ENCODE results near the gene RBBP8.
"Not testable (repeated sequence)": the region's sequence is repeated elsewhere in the genome, so short reads cannot be mapped to it uniquely, and the experiment has no call there.

RBBP8 gene

DNA sequence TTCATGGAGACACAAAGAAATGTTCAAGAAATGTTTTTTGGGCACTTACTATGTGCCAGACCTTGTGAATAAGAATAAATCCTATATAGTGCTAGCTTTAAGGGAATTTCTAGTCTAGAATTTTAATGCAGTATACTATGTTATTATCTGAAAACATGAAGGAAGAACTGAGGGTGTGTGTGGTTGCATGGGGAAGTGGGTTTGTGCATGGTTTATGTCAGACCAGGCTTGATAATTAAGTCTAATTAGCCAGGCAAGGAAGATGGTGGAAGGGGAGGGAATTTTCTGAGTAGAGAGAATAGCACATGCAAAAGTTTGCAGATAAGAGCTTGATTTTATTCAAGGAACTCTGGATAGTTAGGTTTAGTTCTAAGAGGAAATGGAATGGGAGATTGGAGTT, 6.5 kb downstream of the RBBP8 start:
- no peak for DNase-seq (ENCODE audit: extremely low read depth in 1 of 2, low read depth in 1 of 2)

DNA sequence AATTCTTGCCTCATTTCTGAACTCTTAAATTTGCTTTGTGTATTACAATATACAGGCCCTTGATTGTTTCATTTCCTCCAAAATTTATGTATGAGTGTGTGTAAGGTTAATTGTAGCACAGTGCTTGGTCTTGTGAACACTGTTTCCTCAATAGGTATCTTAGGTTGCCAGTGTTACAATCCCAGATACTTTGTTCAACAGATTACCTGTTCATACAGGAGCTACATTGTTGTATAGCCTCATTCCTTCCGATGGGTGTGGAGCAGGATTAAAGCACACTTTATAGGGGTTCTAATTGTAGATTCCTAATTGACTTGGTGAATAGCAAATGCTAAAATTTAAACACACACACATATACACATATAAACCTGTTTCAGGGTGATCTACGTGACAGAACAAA, 10.7 kb downstream of the RBBP8 start:
- no peak for DNase-seq (ENCODE audit: extremely low read depth in 1 of 2, low read depth in 1 of 2)

DNA sequence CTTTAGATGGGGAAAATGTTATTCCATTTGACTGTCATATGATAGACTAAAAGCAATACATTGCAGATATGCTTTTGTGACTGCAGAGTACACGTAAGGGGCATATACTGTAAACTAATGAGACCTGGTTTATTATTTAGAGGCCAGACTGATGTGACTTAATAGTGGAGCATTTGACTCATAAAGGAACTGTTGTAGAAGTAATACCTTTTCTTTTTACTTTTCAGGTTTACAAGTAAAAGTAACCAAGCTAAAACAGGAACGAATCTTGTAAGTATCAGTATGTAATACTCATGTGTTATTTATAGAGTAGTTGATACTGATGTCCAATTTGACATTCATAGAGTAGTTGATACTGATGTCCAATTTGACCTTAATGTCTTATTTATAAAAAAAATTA, 13.1 kb downstream of the RBBP8 start:
- DNase-seq (ENCODE audit: extremely low read depth in 1 of 2, low read depth in 1 of 2) = no peak

DNA sequence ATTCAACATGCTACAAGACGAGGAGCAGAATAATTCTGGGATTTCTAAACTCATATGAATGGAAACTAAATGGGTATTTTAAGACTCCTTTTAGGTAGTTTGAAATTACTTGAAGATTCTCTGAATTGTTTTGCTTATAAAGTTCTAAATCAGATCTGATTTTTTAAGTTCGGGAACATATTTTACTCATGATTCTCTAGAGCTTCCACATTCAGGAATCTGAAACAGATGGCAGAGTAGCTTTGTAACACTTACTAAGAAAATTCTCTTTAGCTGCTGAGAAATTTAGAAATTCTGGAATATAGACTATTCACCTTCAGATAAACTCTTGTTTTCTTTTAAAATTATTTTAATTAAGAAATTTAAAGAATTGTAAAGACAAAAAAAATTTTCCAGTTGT, 13.7 kb downstream of the RBBP8 start:
- DNase-seq (ENCODE audit: extremely low read depth in 1 of 2, low read depth in 1 of 2) = no peak

DNA sequence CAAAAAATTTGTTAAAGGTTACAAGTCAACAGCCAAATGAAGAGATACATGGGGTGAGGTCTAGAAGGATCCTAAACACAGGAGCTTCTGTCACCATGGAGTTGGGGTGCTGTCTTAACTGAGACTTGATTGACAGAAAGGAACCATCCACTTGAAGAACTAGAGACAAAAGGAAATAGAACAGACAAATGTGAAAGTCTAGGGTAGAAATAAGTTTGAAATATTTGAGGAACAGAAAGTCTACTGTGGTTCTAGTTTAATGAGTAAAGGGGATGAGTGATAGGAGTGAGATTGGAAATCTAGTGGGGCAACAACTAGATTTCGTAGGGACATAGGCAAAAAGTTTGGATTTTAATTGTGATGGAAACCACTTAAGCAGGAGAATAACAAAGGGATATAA, 18.7 kb downstream of the RBBP8 start:
- DNase-seq (ENCODE audit: extremely low read depth in 1 of 2, low read depth in 1 of 2) = no peak

DNA sequence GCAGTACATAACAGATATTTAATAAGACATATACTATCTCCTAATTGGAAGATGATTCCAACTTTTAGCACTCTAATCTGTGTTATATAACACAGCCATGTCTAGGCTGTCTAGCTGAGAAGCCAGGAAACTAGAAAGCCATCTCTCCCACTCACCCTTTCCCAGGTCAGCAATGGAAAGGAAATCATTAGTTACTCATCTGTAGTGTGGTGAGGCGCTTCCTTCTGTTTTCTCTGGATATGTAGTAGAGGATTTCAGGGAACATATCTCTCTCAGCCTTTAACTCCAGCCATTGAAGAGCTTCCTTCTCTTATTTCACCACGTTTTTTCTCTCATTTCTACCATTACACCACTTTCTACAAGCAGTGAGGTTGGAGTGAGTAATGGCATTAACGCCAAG, 19.4 kb downstream of the RBBP8 start:
- no peak for DNase-seq (ENCODE audit: extremely low read depth in 1 of 2, low read depth in 1 of 2)

DNA sequence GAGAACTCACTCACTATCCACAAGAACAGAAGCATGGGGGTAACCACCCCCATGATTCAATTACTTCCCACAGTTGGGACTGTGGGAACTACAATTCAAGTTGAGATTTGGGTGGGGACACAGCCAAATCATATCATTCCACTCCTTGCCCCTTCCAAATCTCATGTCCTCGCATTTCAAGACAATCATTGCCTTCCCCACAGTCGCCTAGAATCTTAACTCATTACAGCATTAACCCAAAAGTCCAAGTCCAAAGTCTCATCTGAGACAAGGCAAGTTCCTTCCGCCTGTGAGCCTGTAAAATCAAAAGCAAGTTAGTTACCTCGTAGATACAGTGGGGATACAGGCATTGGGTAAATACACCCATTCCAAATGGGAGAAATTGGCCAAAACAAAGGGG, 20.9 kb downstream of the RBBP8 start:
- DNase-seq (ENCODE audit: extremely low read depth in 1 of 2, low read depth in 1 of 2) = not testable (repeated sequence)

DNA sequence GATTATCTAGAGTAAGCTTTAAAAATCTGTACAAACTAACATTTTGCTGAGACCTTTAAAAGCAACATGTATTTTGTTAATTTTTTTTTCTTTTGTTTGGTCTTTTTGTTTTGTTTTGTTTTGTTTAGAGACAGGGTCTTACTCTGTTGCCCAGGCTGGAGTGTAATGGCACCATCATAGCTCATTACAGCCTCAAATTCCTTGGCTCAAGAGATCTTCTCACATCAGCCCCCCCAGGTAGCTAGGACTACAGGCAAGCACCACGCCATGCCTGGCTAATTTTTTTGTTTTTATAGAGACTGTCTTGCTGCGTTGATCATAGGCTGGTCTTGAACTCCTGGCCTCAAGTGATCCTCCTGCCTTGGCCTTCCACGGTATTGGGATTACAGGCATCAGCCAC, 23.1 kb downstream of the RBBP8 start:
- DNase-seq (ENCODE audit: extremely low read depth in 1 of 2, low read depth in 1 of 2) = no peak

DNA sequence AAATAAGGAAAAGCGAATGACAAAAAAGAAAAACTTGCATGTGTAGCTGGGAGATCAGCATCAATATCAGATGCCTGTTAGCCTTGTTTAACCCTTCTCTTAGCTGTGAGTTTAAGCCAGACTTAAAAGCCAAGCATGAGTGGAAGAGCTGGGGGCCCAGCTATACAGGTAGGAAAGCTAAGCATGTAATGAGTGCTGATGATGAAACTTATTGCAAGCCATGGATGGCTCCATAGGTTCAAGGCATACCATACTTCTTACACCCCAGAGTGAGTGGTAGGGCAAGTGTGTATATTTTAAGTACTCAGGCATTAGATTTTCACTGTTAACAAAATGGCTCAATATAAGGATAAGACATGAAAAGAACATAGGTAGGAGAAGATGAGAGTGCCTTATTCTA, 28.0 kb downstream of the RBBP8 start:
- DNase-seq (ENCODE audit: extremely low read depth in 1 of 2, low read depth in 1 of 2) = no peak

DNA sequence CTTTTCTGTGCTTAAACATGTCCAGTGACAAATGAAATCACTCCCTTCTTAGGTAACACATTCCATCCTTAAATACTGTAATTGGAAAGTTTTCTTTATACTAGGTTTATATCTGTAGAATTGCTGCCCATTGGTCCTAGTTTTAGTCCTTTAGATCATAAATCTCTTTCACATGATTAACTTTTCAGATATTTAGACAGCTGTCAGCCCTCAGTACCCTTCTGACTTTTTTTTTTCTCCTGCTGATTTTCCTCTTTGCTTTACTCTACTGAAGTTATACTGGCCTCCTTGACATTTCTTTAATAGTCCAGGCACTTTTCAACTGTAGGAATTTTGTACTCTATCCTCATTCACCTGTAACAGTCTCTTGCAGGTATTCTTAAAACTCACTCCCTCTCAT, 28.9 kb downstream of the RBBP8 start:
- no peak for DNase-seq (ENCODE audit: extremely low read depth in 1 of 2, low read depth in 1 of 2)

DNA sequence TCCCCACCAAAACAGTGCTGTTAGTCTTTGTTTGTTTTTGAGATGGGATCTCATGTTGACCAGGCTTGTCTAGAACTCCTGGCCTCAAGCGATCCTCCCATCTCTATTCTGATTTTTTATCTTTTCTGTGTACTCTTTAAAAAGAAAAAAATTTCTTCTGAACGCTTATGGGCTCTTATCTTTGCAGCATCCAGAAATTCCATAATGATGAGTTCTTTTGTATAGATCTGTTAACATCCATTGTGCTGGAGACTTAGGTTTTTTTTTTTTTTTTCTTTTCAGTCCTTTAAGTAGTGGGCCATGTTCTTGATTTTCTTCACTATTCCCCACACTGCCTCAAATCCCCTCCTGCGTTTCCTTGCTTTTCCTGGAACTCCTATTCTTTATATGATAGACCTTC, 31.0 kb downstream of the RBBP8 start:
- no peak for DNase-seq (ENCODE audit: extremely low read depth in 1 of 2, low read depth in 1 of 2)

DNA sequence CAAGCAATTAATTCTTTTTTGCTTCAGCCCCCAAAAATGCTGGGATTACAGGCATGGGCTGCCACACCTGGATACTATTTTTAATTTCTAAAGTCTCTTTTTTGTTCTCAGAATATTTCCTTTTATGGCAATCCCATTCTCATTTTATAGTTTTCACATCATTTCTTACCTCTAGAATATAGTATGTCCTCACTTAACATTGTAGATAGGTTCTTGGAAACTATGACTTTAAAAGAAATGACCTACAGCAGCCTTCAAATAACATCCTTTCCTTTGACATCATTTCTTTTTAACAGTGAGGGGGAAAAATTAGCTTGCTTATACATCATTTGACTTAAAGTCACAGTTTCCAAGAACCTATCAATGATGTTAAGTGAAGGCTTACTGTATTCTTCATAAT, 31.6 kb downstream of the RBBP8 start:
- no peak for DNase-seq (ENCODE audit: extremely low read depth in 1 of 2, low read depth in 1 of 2)

DNA sequence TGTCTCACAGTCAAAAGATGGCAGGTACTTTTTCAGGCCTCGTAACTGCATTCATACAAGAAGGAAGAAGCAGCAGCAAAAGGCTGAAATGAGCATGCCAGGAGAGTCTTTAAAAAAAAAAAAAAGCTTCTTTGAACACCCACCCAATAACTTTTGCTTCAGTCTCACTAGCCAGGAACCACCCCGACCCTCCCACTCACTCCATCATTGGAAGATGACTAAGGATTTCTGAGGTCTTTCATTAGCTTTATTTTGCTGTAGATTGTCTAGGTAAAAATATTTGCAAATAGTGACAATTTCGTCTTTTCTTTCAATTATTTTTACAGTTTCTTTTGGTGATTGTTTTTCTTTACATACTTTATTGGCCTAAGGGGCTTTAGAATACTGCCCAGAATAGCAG, 37.9 kb downstream of the RBBP8 start:
- no peak for DNase-seq (ENCODE audit: extremely low read depth in 1 of 2, low read depth in 1 of 2)

DNA sequence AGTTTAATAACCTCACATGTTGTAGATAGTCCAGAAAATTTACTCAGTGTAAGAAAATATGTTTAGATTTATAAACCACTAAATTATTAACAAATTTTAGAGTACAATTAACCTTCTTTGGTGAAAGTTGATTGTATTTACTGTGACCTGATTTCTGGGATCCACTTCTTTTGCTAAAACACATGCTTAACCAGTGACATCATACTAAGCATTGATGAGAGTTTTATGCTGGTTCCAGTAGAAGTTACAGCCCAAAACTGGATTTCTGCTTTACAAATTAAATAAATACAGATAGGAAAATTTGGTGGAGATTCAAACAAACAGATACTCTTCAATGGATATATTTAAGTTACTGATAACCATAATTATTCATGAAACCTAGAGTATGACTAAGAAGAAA, 40.9 kb downstream of the RBBP8 start:
- no peak for DNase-seq (ENCODE audit: extremely low read depth in 1 of 2, low read depth in 1 of 2)

DNA sequence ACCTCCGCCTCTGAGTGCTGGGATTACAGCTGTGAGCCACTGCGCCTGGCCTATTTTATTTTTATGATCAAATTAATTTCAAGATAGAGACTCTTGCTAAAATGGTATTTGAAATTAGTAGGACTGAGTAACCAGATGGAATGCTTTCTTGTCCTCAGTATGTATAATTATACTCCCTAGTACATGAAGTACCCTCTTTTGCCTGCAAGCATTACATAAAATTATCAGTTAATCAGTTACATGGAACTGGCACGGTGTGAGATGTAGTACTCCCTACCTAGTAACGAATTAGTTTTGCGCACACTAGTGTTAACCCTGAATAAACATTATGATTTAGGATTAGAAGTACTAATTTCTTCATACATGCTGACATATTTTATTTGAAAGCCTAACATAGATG, 41.6 kb downstream of the RBBP8 start:
- DNase-seq (ENCODE audit: extremely low read depth in 1 of 2, low read depth in 1 of 2) = no peak

DNA sequence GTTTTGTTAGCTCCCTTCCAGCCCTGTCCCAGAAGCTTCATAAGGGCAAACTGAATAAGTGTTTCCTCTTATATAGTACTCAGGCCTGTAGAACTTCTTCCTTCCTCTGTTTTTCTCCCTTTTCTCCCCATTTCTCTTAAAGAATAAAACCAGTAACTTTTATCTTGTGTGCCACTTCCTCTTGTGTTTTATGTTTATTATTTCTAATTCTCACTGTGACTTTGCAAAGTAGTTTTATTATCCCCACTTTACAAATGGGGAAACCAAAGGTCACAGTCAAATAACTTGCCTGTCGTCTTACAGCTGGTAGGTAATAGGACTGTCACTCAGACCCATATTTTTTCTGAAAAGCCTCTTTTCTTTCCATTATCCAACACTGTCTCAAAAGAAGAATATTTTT, 42.4 kb downstream of the RBBP8 start:
- DNase-seq (ENCODE audit: extremely low read depth in 1 of 2, low read depth in 1 of 2) = no peak

DNA sequence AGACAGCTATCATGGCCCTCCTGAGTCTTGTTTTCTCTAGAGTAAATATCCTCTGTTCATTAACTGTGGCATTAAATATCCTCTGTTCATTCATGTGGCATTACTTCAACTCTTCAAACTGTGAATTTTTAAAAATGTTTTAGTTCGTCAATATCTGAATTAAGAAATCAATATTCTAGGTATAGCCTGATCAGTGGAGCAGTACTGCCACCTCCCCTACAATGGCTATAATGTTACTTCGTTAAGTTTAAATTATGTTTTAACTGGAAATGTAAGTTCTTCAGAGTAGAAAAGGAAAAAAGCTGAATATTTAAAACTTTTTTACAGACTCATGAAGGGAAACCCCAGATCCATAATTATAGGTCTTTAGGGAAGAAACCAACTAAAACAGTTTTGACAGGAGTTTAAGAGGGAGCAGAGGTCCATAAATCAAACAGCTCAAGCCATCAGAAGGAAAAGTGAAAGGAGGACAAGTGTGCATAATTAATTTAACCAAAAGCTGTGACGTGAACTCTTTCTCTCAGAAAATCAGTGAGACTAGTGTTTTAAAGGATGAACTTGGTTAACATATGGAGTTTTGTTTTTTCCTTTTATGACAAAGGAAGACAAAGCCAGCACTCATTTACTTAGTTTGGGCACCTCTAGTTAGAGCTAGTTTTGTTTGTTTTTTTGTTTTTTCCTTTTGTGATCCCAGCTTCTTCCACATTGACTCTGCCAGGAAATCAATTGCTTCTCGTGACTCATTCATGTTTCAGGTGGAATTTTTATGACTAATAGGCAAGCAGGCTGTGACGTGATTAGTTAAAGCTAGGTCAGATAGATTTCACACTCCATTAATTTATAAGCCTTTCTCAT, 44.9 kb downstream of the RBBP8 start:
- DNase-seq (ENCODE audit: extremely low read depth in 1 of 2, low read depth in 1 of 2) = no peak

DNA sequence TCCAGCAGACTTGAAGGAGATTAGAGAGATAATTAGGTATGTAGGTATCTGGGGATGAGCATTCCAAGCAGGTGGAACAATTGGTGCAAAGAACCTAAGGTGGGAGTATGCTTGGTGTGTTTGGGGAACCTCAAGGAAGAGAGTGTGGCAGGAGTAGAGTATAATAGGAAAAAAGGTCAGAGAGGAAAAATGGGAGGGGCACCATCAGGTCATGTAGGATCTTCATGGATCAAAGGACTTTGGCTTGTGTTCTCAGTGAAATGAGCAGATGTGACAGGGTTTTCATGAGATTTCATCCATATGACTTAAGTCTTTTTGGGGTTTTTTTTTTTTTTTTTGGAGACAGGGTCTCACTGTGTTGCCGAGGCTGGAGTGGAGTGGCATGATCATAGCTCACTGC, 47.3 kb downstream of the RBBP8 start:
- DNase-seq (ENCODE audit: extremely low read depth in 1 of 2, low read depth in 1 of 2) = no peak

DNA sequence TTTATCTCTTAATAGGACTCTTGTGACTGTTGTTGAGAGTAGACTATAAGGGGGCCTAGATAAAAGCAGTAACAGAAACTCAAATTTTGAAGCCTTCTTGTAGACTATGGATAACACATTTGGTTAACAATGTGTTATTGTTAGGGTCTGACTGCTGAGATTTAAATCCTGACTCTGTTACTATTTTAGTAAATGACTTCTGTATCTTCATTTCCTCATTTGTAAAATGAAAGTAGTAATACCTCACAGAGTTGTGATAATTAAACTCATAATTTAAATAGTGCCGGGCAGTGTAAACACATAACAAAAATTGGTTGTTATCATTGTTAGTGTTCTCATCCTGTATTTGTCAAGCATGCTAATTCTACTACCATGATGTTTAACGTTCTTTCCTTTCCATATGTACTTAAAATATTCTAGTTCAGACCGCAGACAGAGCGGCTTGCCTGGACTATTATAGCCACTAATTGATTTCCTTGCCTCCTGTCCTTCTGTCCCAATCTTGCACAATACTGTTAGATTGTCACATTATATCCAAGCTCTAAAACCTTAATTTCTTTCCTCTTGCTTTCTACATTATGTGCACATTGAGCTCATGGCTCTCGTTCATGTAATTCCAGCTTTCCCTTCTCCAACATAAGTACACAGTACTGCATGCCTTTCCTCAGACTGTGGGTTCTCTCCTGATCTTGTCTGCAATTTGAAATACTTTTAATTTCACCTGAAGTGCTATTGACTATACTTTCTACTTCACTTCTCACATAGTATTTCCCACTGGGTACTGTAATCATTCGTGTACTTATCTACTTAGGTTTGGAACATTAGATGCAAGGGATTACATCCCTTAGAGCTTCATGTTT, 48.4 kb downstream of the RBBP8 start:
- DNase-seq (ENCODE audit: extremely low read depth in 1 of 2, low read depth in 1 of 2) = no peak

DNA sequence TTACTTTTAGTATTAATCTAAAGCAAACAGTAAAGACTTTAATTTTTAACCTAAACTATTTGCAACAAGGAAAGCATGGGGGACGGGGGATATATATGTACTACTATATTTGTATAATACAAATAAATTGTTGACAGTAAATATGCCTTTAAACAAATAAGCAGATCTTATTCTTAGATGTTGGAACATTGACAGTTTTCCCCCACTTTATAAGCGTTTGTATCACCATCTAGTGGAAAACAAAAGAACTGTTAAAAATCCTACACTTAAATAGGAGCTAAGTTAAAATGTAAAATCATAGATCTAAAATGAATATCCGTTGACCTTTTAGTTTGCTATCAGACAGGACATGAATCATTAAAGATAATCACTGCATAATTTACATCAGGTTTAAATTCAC, 50.0 kb downstream of the RBBP8 start:
- no peak for DNase-seq (ENCODE audit: extremely low read depth in 1 of 2, low read depth in 1 of 2)

DNA sequence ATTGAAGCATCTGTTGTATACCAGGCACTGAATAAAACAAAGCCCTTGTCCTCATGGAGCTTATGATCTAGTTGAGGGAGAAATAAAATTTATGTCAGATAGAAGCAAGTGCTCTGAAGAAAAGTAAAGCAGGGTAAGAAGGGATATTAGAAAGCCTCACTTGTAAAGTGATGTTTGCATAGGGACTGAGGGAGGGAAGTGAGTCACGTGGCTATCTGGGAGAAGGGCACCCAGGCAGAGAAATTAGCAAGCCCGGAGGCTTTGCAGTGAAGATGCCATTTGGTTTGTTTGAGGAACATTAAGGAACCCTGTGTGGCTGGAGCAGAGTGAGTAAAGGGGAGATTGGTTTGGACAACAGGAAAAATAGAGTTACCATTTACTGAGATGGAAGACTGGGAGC, 52.1 kb downstream of the RBBP8 start:
- no peak for DNase-seq (ENCODE audit: extremely low read depth in 1 of 2, low read depth in 1 of 2)

DNA sequence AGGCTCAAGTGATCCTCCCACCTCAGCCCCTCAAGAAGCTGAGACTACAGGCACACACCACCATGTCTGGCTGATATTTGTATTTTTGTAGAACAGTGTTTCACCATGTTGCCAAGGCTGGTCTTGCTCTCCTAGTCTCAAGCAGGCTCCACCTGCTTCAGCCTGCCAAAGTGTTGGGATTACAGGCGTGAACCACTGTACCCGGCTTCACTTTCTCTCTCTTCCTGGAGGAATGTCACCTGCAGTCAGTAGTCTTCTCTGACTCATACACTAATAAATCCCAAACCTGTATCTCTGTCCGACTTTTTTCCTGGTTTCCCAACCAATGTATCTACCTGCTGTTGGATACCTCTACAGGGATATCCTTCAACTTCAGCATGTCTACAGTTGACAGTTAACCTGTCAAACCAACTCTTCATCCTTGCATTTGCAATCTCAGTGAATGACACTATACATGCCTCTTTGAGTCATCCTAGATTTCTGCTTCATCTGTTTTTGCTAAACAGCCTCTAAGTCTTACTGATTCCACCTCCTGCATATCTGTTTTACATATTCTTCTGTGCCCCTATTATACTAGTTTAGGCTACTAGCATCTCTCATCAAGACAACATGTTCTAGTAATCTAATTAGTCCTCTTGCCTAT, 54.5 kb downstream of the RBBP8 start:
- DNase-seq (ENCODE audit: extremely low read depth in 1 of 2, low read depth in 1 of 2) = no peak

Data from stimulated activated CD8-positive, alpha-beta memory T cell treated with anti-CD3 and anti-CD28 coated beads, Interleukin-7, amount 100 ng/mL, for 48 hours (primary cell).